T-helper 17 cell (primary cell): Measurements from ENCODE around the gene TTF1. TPM values are rescaled to one million over a fixed set of nuclear protein-coding genes. Genes with fewer than 3 reads are reported as not detected.

Source experiments
- ATAC-seq: fragments of 150-1000 bp; cut with Tn5 transposase; 2 replicates; pipeline ENCODE4 v1.10.0; 2021; ENCODE audit warnings: mild to moderate bottlenecking, moderate library complexity
- DNase-seq, 3 donors: peaks; one replicate each; pipeline versions ENCODE4 v3.0.0 to v3.0.0-alpha.2; 2020 to 2021
- H3K9me3 ChIP-seq: one replicate; pipeline ENCODE4 v1.7.0; 2013; ENCODE audit warnings: low read length, mild to moderate bottlenecking; ENCODE audit not compliant: control insufficient read depth, poor library complexity, severe bottlenecking
- H3K27ac Mint-ChIP-seq: one replicate; pipeline ENCODE4 v1.8.0; 2022; ENCODE audit warnings: mild to moderate bottlenecking, moderate library complexity, mixed read lengths
- H3K27me3 Mint-ChIP-seq: one replicate; pipeline ENCODE4 v1.8.0; 2022; ENCODE audit warnings: mixed read lengths
- H3K36me3 Mint-ChIP-seq: one replicate; pipeline ENCODE4 v1.8.0; 2022; ENCODE audit warnings: low read depth, mixed read lengths
- H3K4me1 Mint-ChIP-seq: one replicate; pipeline ENCODE4 v1.8.0; 2022; ENCODE audit warnings: mild to moderate bottlenecking, mixed read lengths
- H3K4me3 Mint-ChIP-seq: one replicate; pipeline ENCODE4 v1.8.0; 2022; ENCODE audit warnings: mild to moderate bottlenecking, moderate library complexity, mixed read lengths
- total RNA-seq, 4 donors: library from RNA in 2 of 4; stranded (reverse) in 2 of 4; gene quantifications; one replicate each; pipeline ENCODE4 v1.2.3 and lab custom pipeline; 2022 to 2026

TTF1 gene
- total RNA-seq, 2 donors from 2014 or later: 12.9 to 15.5 TPM

GRCh38 chr9:132372177-132373095 is 34.2 kb downstream of the TTF1 start:
- Mint-ChIP-seq H3K36me3 (peaks cover 2% of the 10 kb centered on the region), H3K4me3 (peak overlapping the region; percentile 45), H3K27ac (peak overlapping the region; percentile 74), H3K4me1 (peaks cover 10% of the 10 kb centered on the region), H3K27me3 (no peaks in the 10 kb centered on the region)
- ATAC-seq (peak; percentile 28), DNase-seq (no peak)
- H3K9me3 ChIP-seq: no peaks in the 10 kb centered on the region

- H3K4me1 Mint-ChIP-seq: peaks cover 10% of the 10 kb centered on the region
- no peaks in the 10 kb centered on the region for H3K27me3 Mint-ChIP-seq
- H3K9me3 ChIP-seq: no peaks in the 10 kb centered on the region
- no peak for DNase-seq
- no peak overlapping the region for H3K27ac Mint-ChIP-seq
- peaks cover 2% of the 10 kb centered on the region for H3K36me3 Mint-ChIP-seq
- H3K4me3 Mint-ChIP-seq: no peak overlapping the region
- no peak for ATAC-seq
These were observed 36.0 kb downstream of the TTF1 start for GRCh38 chr9:132370592-132370991.

DNA sequence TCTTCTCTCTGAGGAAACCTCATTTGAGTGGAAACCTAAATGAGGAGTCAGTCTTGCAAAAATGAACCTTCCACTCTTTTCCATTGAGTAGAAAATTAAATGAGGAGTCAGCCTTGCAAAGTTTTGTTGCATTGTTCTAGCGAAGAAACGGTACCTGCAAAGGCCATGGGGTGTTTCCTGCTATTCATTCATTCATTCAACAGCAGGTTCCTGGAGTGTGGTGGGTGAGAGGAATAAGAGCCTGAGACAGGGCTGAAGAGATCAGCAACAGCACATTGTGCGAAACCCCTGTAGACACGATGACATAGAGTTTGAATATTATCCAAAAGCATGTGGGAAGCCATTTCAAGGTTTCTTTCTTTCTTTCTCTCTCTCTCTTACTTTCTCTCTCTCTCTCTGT is 37.2 kb downstream of the TTF1 start:
- Mint-ChIP-seq H3K4me3 (no peak overlapping the region), H3K27me3 (no peaks in the 10 kb centered on the region), H3K4me1 (peaks cover 10% of the 10 kb centered on the region), H3K36me3 (no peaks in the 10 kb centered on the region), H3K27ac (no peak overlapping the region)
- DNase-seq (no peak), ATAC-seq (no peak)
- no peaks in the 10 kb centered on the region for H3K9me3 ChIP-seq

- ATAC-seq: no peak
- no peaks in the 10 kb centered on the region for H3K9me3 ChIP-seq
- Mint-ChIP-seq H3K4me3 (no peak overlapping the region), H3K4me1 (peaks cover 6% of the 10 kb centered on the region), H3K27me3 (no peaks in the 10 kb centered on the region), H3K27ac (no peak overlapping the region), H3K36me3 (no peaks in the 10 kb centered on the region)
- no peak for DNase-seq
These were observed 38.9 kb downstream of the TTF1 start for GRCh38 chr9:132367613-132368313.

DNA sequence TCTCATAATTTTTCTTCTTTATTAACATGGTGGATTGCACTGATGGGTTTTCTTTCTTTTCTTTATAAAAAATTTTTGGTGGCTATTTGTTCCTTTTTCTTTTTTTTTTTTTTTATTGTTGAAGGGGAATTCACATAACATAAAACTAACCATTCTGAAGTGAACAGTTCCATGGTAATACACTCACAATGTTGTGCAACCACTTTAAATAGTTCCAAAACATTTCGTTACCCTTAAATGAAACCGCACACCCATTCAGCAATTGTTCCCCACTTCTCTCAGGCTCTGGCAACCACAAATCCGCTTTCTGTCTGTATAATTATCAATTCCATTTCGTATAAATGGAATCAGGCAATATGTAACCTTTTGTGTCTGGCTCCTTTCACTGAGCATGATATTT is 40.2 kb downstream of the TTF1 start:
- no peaks in the 10 kb centered on the region for H3K4me1 Mint-ChIP-seq
- H3K27me3 Mint-ChIP-seq: no peaks in the 10 kb centered on the region
- no peak overlapping the region for H3K4me3 Mint-ChIP-seq
- DNase-seq (no peak), ATAC-seq (no peak)
- no peak overlapping the region for H3K27ac Mint-ChIP-seq
- H3K9me3 ChIP-seq: no peaks in the 10 kb centered on the region
- H3K36me3 Mint-ChIP-seq: no peaks in the 10 kb centered on the region

- DNase-seq (no peak), ATAC-seq (no peak)
- Mint-ChIP-seq H3K27ac (no peak overlapping the region), H3K27me3 (no peaks in the 10 kb centered on the region), H3K36me3 (no peaks in the 10 kb centered on the region), H3K4me1 (no peaks in the 10 kb centered on the region), H3K4me3 (no peak overlapping the region)
- H3K9me3 ChIP-seq: no peaks in the 10 kb centered on the region
These were observed 40.7 kb downstream of the TTF1 start for GRCh38 chr9:132365986-132366385.

DNA sequence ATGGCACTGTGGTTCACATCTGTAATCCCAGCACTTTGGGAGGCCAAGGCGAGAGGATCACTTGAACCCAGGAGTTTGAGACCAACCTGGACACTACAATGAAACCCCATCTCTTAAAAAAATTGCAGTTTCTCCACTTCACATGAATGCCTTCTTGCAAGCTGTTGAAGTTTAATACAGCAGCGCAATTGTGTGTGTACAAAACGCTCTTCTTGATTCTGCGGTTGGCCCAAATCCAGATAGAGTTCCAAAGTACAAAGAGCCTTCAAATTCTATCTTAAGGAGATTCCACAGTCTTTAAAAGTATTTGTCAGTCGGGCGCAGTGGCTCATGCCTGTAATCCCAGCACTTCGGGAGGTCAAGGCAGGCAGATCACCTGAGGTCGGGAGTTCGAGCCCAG is 42.6 kb downstream of the TTF1 start:
- Mint-ChIP-seq H3K4me3 (no peak overlapping the region), H3K36me3 (no peaks in the 10 kb centered on the region), H3K27ac (no peak overlapping the region), H3K4me1 (peaks cover 3% of the 10 kb centered on the region), H3K27me3 (no peaks in the 10 kb centered on the region)
- no peaks in the 10 kb centered on the region for H3K9me3 ChIP-seq
- ATAC-seq (no peak), DNase-seq (no peak)

DNA sequence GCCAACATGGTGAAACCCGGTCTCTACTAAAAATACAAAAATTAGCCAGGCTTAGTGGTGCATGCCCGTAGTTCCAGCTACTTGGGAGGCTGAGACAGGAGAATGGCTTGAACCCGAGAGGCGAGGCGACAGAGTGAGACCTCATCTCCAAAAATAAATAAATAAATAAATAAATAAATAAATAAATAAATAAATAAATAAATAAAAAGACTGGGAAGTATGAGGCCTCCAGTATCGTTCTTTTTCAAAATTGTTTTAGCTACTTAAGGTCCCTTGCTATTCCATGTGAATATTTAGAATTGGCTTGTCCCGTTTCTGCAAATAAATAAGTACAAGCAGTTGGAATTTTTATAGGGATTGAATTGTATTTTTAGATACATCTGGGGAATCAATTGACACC is 48.9 kb downstream of the TTF1 start:
- DNase-seq (no peak), ATAC-seq (no peak)
- H3K9me3 ChIP-seq: no peaks in the 10 kb centered on the region
- Mint-ChIP-seq H3K27ac (no peak overlapping the region), H3K4me3 (no peak overlapping the region), H3K36me3 (peaks cover 7% of the 10 kb centered on the region), H3K27me3 (no peaks in the 10 kb centered on the region), H3K4me1 (peaks cover 23% of the 10 kb centered on the region)

DNA sequence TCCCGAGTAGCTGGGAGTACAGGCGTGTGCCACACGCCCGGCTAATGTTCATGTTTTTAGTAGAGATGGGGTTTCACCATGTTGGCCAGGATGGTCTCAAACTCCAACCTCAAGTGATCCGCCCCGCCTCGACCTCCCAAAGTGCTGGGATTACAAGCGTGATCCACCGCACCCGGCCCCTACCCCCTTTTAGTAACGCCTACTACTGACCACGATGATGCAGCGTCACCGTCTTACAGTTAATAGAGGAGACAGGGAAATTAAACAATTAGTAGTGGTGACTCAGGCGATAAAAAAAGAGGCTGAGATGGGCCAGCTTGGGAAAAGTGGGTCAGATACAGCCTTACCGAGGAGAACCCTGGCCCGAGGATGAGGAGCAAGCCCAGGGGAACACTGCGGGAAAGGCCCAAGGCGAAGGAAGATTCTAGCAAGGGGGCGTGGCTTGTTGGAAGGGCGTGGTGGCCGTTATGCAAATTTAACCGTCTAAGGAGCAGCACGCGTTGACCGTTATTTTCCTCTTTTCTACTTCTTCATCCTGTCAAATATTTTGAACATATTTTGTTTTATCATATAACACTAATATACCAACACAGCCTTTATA is 50.2 kb downstream of the TTF1 start:
- DNase-seq (no peak), ATAC-seq (no peak)
- H3K4me3 Mint-ChIP-seq: peak overlapping the region; percentile 74
- H3K9me3 ChIP-seq: no peaks in the 10 kb centered on the region
- H3K36me3 Mint-ChIP-seq: peaks cover 15% of the 10 kb centered on the region
- H3K27ac Mint-ChIP-seq: no peak overlapping the region
- H3K27me3 Mint-ChIP-seq: no peaks in the 10 kb centered on the region
- peaks cover 35% of the 10 kb centered on the region for H3K4me1 Mint-ChIP-seq

GRCh38 chr9:132354637-132355355 is 51.8 kb downstream of the TTF1 start, which contains the start of gene SETX:
Gene SETX, minus strand, starts transcription at chr9:132354986. Its CDS starts 5,558 bp downstream, at chr9:132349428.
- H3K4me3 Mint-ChIP-seq: peak within 1 kb of the TSS; percentile 92
- H3K27me3 Mint-ChIP-seq: no peaks in the 10 kb centered on the region
- peaks cover 36% of the 10 kb centered on the region for H3K4me1 Mint-ChIP-seq
- peaks cover 15% of the 10 kb centered on the region for H3K36me3 Mint-ChIP-seq
- peak; percentile 82 to 97 (median 95) for DNase-seq
- H3K9me3 ChIP-seq: no peaks in the 10 kb centered on the region
- peak within 1 kb of the TSS; percentile 98 for H3K27ac Mint-ChIP-seq
- ATAC-seq: peak; percentile 89

DNA sequence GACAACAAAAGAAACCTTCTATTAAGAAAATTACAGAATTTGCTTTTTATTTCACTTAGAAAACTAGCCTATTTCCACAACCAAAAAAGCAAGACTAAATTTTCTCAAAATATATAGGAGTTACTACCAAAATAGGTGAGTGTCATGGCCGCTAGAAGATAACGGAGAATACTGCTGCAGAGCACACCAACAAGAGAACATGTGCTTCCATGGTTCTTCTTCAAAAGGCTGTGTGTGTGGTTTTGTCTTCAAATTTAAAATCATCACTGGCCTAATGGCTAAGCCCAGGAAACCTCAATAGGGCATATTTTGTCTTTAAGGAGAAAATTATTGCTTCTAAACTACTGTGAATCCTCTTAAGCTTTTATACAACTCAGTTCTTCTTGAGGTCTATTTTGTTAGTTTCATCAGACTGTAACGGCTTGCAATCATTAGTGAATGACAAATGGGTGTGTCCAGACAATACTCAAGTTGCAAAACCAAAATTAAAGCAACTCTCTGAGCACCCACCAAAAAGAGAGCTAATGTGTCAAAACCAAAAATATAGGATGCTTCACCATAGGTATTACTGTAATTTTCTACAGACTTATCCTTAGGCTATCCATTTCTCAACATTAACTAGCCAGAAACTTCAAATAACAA is 55.1 kb downstream of the TTF1 start:
- ATAC-seq: no peak
- peaks cover 15% of the 10 kb centered on the region for H3K36me3 Mint-ChIP-seq
- H3K9me3 ChIP-seq: no peaks in the 10 kb centered on the region
- H3K4me1 Mint-ChIP-seq: peaks cover 42% of the 10 kb centered on the region
- no peaks in the 10 kb centered on the region for H3K27me3 Mint-ChIP-seq
- DNase-seq: no peak
- H3K27ac Mint-ChIP-seq: peak overlapping the region; percentile 98
- H3K4me3 Mint-ChIP-seq: peak overlapping the region; percentile 90

GRCh38 chr9:132350861-132351315 is 55.8 kb downstream of the TTF1 start:
- peak; percentile 15 for ATAC-seq
- peaks cover 15% of the 10 kb centered on the region for H3K36me3 Mint-ChIP-seq
- H3K27ac Mint-ChIP-seq: peak overlapping the region; percentile 98
- no peaks in the 10 kb centered on the region for H3K9me3 ChIP-seq
- H3K4me3 Mint-ChIP-seq: peak overlapping the region; percentile 90
- peaks cover 40% of the 10 kb centered on the region for H3K4me1 Mint-ChIP-seq
- H3K27me3 Mint-ChIP-seq: no peaks in the 10 kb centered on the region
- no peak for DNase-seq
